GM19043 (cell line): ENCODE results near the gene C2orf69.

Source experiments
- ATAC-seq: cut with Tn5 transposase; IDR thresholded peaks from one replicate; pipeline ENCODE4 v1.9.1; 2021; ENCODE audit warnings: low read depth; ENCODE audit not compliant: unreplicated experiment

Gene C2orf69

GRCh38 chr2:199962203-199962602 lies 51.1 kb downstream of the C2orf69 start:
- no peak for ATAC-seq

GRCh38 chr2:199966405-199966804 lies 55.3 kb downstream of the C2orf69 start:
- no peak for ATAC-seq

DNA sequence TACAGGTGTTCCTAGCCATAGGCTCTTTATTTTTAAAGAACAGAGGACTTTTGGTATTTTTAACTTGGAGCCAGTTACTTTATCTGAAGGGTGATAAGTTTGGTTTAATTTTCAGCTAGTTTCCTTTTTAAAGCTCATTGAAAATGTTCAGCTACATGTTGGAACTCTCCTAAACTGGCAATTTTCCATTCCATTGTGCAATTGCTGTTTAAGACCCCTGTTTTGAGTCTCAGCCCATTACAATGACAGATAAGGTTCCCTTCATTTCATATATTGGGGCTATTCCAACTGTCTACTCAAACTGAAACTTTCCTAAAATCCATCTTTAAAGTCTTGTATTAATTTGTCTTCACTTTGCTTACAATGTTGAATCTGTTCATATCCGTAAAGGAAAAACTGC lies 55.9 kb downstream of the C2orf69 start:
- no peak for ATAC-seq

GRCh38 chr2:199968126-199968525 lies 57.0 kb downstream of the C2orf69 start:
- ATAC-seq: no peak

GRCh38 chr2:199972088-199972626 lies 61.1 kb downstream of the C2orf69 start:
- no peak for ATAC-seq

GRCh38 chr2:199973703-199974102 lies 62.6 kb downstream of the C2orf69 start:
- ATAC-seq: no peak

GRCh38 chr2:199975273-199975895 lies 64.3 kb downstream of the C2orf69 start:
- no peak for ATAC-seq
